SKM-1 (cell line): ENCODE results near the gene PDE6C.
"Not testable (repeated sequence)": the region's sequence is repeated elsewhere in the genome, so short reads cannot be mapped to it uniquely, and the experiment has no call there.

Experiments
- DNase-seq: peaks from one replicate; lab custom pipeline; 2025; ENCODE audit not compliant: unreplicated experiment; lab: John Stamatoyannopoulos, UW

Gene PDE6C

DNA sequence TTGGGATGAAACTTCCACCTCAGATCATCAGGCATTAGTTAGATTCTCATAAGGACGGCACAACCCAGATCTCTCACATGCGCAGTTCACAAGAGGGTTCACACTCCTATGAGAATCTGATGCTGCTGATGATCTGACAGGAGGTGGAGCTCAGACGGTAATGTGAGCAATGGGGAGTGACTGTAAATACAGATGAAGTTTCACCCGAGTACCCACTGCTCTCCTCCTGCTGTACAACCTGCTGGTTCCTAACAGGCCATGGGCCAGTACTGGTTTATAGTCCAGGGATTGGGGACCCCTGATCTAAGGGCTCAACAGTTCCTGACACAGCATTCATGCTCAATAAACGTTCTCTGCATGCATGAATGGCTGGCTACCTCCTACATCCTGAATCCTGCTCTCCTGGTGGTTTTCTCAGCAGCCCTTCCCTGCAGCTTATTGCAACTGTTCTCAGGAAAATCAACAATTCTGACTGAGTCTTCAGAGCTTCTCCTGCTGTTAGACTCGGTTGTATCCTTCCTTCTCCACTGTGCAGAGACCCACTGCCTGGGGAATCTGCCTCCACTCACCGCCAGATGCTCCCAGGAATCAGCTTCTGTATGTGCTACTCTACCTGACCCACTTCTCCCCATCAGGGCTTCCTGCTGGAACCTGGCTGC, 17.4 kb downstream of the PDE6C start:
- no peak for DNase-seq

GRCh38 chr10:93630625-93631557, 18.6 kb downstream of the PDE6C start:
- DNase-seq: no peak

- no peak for DNase-seq
Measured at GRCh38 chr10:93639791-93640190, 27.5 kb downstream of the PDE6C start.

DNA sequence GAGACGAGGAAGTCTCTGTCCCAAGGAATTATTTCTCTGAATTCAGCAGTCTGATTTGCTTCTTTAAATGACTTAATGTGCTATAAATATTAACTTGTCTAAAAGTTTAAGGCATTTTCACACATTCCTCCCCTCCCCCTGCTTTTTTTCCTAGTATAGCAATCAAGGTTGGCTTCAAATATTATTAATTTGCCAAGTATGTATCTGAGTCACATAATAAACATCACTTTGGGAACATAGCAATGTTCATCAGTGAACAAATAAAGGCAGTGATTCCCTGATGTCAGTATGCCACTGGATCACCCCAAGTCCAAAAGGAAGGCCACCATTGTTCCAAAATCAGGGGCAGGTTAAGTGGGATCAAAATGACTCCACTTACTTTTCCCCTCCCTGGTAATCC, 40.5 kb downstream of the PDE6C start:
- DNase-seq: no peak

DNA sequence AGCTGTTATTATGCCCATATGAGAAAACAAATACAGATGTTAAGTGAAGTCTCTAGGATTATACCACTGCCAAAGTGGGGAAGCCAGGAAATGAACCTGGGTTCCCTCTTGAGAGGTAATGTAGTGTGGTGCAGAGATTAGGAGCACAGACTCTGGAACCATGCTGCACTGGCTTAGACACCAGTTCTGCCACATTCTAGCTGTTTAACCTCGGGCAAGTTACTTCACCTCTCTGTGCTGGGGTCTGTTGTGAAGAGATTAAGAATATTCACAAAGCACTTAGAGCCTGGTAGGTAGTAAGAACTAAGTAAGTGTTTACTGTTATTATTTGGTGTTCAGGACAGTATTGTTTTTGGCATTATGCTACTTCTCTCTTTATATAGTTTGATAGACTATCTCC, 41.9 kb downstream of the PDE6C start:
- no peak for DNase-seq

DNA sequence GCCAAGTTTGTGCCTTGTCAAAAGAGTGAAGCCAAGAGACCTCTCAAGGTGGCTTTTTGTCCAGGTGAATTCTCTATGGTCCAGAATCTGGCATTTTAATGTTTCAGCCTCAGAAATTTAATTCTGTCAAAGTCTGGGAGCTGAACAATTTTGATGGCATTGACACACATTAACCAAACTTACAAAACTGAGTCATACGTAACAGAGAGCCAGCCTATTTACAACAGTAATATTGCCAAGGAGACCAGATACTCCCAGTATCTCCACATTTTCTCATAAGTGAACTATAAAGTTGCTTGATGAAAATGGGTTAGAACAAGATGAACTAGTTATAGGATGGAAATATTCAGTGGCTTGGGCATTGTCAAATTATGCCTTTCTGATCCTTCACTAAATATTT, 43.8 kb downstream of the PDE6C start:
- no peak for DNase-seq

DNA sequence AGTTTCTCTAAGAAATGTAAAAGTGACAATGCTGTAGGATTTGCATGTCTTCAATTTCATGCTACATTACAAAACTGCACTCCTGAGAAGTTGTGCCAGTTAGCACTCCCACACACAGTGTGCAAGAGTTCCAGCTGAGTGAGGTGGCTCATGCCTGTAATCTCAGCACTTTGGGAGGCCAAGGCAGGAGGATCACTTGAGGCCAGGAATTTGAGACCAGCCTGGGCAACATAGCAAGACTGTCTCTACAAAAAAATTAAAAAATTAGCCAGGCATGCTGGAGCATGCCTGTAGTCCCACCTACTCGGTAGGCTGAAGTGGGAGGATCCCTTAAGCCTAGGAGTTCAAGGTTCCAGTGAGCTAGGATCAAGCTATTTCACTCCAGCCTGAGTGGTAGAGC, 45.4 kb downstream of the PDE6C start:
- DNase-seq: no peak

- no peak for DNase-seq
Measured at GRCh38 chr10:93666030-93666429, 53.7 kb downstream of the PDE6C start.

- DNase-seq: no peak
Measured at GRCh38 chr10:93667795-93668194, 55.5 kb downstream of the PDE6C start.

DNA sequence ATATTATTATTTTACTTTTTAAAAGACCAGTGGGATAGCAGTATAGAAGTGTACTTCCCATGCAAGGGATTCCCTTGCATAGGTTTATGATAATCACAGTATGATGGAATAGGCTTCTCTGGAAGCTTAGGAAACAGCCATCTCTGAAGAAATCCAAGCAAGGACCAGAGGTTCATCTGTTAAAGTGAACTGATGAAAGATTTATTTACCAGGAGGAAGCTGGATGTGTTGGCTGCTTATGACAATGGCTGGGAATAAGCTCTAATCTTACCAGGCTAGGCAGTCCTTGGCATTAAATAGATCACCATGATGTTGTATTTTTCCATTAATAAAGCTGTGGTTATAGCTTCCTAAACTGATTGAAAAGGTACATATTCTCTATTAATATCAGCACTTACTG, 58.0 kb downstream of the PDE6C start:
- no peak for DNase-seq

GRCh38 chr10:93671042-93671441, 58.7 kb downstream of the PDE6C start:
- DNase-seq: no peak

DNA sequence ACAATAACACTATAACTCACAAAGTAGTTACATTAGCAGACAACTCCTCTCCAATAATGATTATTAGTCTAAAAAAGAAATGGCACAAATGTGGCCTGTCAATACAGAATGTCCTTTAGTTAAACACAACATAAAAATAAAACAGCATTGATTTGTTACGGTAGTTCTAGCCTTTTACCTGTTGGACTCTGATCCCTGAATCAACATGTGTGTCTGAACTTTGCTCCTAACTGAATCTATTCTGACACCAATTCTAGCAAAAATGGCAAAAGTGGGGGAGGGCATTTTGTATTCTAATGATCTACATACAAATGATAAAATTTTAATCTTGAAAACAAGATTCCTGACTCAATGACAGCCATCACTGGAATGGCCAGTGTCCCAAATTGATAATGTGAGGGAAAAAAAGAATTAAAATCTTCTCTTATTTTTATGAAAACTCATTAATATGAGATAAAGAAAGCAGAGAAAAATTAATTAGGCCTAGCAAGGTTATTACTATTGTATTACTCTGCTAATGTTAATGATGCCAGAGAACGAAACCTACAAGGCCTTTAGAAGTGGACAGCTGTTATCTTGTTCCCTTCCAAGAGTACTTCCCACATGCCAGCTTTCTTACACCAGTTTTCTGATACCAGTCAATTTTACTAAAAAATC, 59.8 kb downstream of the PDE6C start:
- DNase-seq: no peak

DNA sequence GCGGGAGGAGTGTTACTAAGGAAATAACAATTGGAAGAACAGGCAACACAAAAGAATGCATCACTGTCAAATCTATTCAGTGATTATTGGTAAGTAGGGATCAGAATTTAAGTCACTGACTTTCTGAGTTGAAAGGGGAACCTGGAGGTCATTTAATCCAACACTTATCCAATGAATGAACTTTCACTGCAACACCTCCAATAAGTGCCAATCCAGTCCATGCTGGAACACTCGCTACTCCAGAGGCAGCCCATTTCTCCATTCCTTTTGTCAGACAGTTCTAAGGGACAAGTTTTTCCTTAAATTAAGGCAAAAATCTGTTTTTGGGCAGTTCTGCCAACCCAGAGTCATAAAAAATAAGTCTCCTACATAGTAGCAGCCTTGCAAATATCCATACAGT, 60.6 kb downstream of the PDE6C start:
- DNase-seq: no peak

DNA sequence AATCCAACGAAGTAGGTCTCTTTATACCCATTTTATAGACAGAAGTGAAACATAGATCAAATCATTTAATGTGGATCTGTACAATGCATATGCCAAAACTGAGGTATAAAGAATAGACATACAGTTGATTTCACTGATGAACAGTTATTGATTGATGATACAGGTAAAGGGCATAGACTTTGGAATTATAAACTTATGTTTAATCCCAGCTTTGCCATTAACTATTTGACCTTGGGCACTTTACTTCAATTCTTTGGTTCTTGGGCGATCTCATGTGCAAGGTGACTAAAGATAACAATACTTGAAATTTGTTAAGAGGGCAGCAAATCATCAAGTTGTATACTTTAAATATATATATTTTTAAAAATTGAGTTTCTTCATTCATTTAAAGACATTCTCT, 61.5 kb downstream of the PDE6C start:
- no peak for DNase-seq

DNA sequence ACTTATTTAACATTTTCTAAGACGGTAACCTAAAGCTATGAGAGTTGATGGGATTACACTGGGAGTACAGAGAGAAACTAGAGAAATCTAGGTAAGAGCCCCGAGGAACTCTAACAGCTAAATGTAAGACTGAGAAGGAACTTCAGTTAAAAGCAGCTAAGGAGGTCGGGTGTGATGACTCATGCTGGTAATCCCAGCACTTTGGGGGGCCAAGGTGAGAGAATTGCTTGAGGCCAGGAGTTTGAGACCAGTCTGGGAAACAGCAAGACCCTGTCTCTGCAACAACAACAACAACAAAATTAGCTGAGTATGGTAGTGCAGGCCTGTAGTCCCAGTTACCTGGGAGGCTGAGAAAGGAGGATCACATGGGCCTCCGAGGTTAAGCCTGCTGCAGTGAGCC, 66.0 kb downstream of the PDE6C start:
- DNase-seq: no peak

GRCh38 chr10:93678805-93679587, 66.7 kb downstream of the PDE6C start:
- DNase-seq: no peak

DNA sequence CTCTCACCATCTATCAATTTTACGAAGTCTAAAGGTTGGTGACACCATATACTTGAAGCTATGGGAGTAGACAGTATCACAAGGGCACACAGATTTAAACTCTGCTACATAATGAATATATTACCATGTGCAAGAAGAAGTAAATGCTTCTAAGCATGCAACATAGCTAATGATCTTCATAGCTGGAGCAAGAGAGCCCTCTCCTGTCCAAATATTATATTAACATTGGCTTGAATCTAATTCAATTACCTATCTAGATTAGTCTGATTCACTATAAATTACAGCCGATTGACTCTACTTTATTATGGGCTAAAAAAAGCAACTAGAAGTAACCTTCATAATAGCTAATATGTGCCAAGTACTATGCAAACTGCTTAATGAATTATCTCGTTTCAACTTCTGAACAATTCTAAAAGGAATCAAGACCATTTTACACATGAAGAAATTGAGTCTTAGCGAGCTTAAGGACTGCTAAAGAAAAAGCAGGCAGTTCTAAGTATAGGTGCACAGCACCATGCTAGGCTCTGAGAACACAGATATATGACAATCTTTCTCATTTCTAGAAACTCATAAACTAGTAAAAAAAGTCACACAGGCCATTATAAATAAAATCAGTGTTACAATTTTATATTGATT, 68.2 kb downstream of the PDE6C start:
- peak; percentile 25 for DNase-seq

DNA sequence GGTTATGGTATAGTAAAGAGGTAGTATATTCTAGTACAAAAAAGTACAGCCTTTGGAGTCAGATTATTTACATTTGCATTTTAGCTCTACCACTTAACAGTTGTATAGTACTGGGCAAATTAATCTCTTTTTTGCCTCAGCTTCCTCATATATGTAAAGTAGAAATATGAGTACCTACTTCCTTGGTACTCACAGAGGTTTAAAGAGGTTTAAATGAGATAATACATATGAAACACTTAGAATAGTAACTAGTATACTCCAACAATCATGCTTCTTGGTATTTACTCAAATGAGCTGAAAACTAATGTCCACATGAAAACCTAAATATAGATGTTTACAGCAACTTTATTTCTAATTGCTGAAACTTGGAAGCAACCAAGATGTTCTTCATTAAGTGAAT, 75.4 kb downstream of the PDE6C start:
- DNase-seq: no peak

GRCh38 chr10:93695740-93696139, 83.4 kb downstream of the PDE6C start:
- DNase-seq: no peak

DNA sequence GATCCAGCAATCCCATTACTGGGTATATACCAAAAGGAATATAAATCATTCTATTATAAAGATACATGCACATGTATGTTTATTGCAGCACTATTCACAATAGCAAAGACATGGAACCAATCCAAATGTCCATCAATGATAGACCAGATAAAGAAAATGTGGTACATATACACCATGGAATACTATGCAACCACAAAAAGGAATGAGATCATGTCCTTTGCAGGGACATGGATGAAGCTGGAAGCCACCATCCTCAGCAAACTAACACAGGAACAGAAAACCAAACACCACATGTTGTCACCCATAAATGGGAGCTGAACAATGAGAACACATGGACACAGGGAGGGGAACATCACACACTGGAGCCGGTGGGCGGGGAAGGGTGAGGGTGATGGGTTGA, 84.2 kb downstream of the PDE6C start:
- DNase-seq: not testable (repeated sequence)

DNA sequence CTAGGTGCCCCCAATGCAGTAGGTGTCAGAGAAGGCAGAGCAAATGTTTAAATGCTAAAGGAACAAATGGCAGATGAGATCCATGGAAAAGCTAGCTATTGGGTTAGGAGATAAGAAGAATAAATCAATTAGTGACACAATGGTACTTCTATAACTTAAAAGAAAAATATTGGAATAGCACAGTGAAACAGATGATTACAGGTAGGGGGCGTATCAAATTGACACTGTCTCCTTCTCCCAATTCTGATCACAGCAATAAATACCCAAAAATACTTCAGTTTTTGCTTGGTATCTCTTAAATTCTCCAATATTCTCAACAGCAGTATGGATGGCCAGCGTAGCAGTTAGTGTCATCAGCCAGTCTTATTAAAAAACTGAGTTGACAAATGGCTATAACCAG, 84.9 kb downstream of the PDE6C start:
- DNase-seq: no peak
